Uterus (tissue), 4 donors: Measurements from ENCODE around the gene DTD1. TPM values are rescaled to one million over a fixed set of nuclear protein-coding genes. Genes with fewer than 3 reads are reported as not detected.

Experiments
- DNase-seq, 2 donors: peaks; one replicate each; pipeline ENCODE4 v3.0.0-alpha.2; 2019 to 2020
- H3K27ac ChIP-seq, 2 donors: fragments of 200-600 bp; sonication (generic); 1 replicate in 1 of 2; 2 replicates in 1 of 2; pipeline ENCODE4 v1.5.1; 2016 to 2018
- H3K27me3 ChIP-seq, 2 donors: fragments of 200-600 bp; sonication (generic); one replicate each; pipeline ENCODE4 v1.5.1; 2018 to 2019; ENCODE audit warnings: control low read depth in 1 of 2
- H3K36me3 ChIP-seq, 2 donors: fragments of 200-600 bp; sonication (generic); one replicate each; pipeline ENCODE4 v1.5.1; 2019; ENCODE audit warnings: control low read depth in 1 of 2
- H3K4me1 ChIP-seq, 2 donors: fragments of 200-600 bp; sonication (generic); one replicate each; pipeline ENCODE4 v1.5.1; 2018 to 2019; ENCODE audit warnings: control low read depth in 1 of 2
- H3K4me3 ChIP-seq, 2 donors: fragments of 200-600 bp; sonication (generic); 1 replicate in 1 of 2; 2 replicates in 1 of 2; pipeline ENCODE4 v1.5.1; 2018 to 2019; ENCODE audit warnings: mild to moderate bottlenecking in 1 of 2
- H3K9me3 ChIP-seq, 2 donors: fragments of 200-600 bp; sonication (generic); one replicate each; pipeline ENCODE4 v1.5.1; 2019; ENCODE audit warnings: control low read depth in 1 of 2
- CTCF ChIP-seq, 4 experiments: fragments of 200-600 bp in 2 of 4; fragments of 450-650 bp in 2 of 4; sonication (generic) in 2 of 4; IDR thresholded peaks; one replicate each; pipeline ENCODE4 v1.5.1; 2016 to 2019; ENCODE audit warnings: antibody characterized with exemption in 4 of 4, mild to moderate bottlenecking in 2 of 4, moderate library complexity in 1 of 4
- POLR2A ChIP-seq, 2 donors: fragments of 450-650 bp; IDR thresholded peaks; one replicate each; pipeline ENCODE4 v1.6.1; 2016; ENCODE audit warnings: antibody characterized with exemption in 2 of 2, mild to moderate bottlenecking in 1 of 2, moderate library complexity in 1 of 2
- intact Hi-C: fragments of 100-400 bp; cut with DNase I; formaldehyde crosslinking; loops from one replicate; pipeline ENCODE4 v1.15.1; 2023; ENCODE audit warnings: low total_unique reads
- total RNA-seq, 4 donors: library from RNA; depleted of rRNA in 3 of 4; stranded (reverse); fragments of >200 nt in 3 of 4; gene quantifications; one replicate each; pipeline versions ENCODE4 v1.1.0 to v1.2.4, GENCODE V29; 2014 to 2023
- donor health status: DM: yes; HTN: yes; CAD: no.

DTD1 gene
- total RNA-seq, 4 donors from 2014 or later = 23.4 to 38.3 (median 30.7) TPM

DNA sequence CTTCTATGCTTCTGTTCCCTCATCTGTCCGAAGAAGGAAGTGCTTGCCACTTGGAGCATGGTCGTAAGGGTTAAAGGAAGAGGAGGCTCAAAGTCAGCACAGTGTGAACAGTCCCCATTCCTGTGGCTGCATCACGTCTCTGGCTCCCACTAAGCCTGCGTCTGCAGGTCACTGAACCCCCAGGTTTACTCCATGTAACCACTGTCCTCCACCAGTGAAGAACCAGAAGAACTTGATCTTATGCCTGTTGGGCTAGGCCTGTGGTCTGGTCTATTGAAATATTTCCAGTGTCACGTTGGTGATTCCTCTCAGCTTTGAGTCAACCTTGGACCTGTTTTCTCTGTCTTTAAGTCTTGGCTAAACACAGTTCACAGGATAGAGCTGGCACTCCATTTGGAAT, 179.8 kb downstream of the DTD1 start:
- intact Hi-C loops = no loop called here
- DNase-seq = no peak
- Histone ChIP-seq H3K4me3 (no peak overlapping the region), H3K36me3 (peaks cover 0 to 5% of the 10 kb centered on the region in 2 donors), H3K27ac (no peak overlapping the region), H3K27me3 (no peaks in the 10 kb centered on the region), H3K4me1 (no peaks in the 10 kb centered on the region), H3K9me3 (no peaks in the 10 kb centered on the region)
- no peak for TF ChIP-seq CTCF (IDR thresholded peaks at IDR 0.05)
- TF ChIP-seq POLR2A (IDR thresholded peaks at IDR 0.05) = no peak

DNA sequence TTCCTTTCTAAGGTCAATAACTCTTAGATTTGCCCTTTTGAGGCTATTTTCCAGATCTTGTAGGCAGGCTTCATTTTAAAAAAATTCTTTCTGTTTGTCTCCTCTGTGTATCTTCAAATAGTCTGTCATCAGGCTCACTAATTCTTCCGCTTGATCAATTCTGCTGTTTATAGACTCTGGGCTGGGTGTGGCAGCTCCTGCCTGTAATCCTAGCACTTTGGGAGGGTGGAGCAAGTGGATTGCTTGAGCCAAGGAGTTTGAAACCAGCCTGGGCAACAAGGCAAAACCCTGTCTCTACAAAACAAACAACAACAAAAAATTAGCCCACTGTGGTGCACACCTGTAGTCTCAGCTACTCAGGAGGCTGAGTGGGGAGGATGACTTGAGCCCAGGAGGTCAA, 185.7 kb downstream of the DTD1 start:
- no peak overlapping the region for H3K4me3 ChIP-seq
- H3K36me3 ChIP-seq = peaks cover 0 to 5% of the 10 kb centered on the region in 2 donors
- no peak overlapping the region for H3K27ac ChIP-seq
- no peak for DNase-seq
- no peaks in the 10 kb centered on the region for H3K27me3 ChIP-seq
- intact Hi-C loops = no loop called here
- no peaks in the 10 kb centered on the region for H3K4me1 ChIP-seq
- no peak for TF ChIP-seq CTCF (IDR thresholded peaks at IDR 0.05)
- TF ChIP-seq POLR2A (IDR thresholded peaks at IDR 0.05) = no peak
- H3K9me3 ChIP-seq = no peaks in the 10 kb centered on the region

DNA sequence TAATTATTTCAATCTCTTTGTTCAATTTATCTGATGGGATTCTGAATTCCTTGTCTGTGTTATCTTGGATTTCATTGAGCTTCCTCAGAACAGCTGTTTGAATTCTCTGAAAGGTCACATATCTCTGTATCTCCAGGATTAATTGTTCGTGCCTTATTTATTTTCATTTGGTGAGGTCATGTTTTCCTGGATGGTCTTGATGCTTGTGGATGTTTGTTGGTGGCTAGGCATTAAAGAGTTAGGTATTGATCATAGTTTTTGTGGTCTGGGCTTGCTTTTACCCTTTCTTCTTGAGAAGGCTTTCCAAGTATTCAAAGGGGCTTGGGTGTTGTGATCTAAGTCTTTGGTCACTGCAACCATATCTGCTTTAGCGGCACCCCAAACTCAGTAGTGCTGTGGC, 186.4 kb downstream of the DTD1 start:
- TF ChIP-seq CTCF (IDR thresholded peaks at IDR 0.05) (no peak), POLR2A (IDR thresholded peaks at IDR 0.05) (no peak)
- Histone ChIP-seq H3K27me3 (no peaks in the 10 kb centered on the region), H3K4me1 (no peaks in the 10 kb centered on the region), H3K36me3 (peaks cover 0 to 5% of the 10 kb centered on the region in 2 donors), H3K27ac (no peak overlapping the region), H3K4me3 (no peak overlapping the region), H3K9me3 (no peaks in the 10 kb centered on the region)
- intact Hi-C loops = no loop called here
- DNase-seq = no peak

DNA sequence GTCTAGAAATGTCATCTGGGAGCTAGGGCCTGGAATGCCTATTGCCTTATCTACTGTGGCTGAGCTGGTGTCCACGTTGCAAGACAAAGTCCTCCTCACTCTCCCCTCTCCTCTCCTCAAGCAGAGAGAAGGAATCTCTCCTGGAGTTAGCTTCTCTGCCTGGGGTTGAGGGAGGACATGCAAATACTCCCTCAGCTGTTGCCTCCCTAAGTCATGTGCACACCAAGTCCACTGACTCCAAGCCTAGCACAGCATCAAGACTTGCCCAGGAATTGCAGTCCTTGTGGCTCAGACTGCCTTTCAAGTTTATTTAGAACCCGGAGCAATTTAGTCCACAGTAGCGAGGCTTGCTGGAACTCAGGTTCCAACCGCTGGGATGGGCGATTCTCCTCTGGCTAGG, 187.8 kb downstream of the DTD1 start:
- Histone ChIP-seq H3K27ac (peak overlapping the region in 1 of 2 donors; percentile 10), H3K4me3 (no peak overlapping the region), H3K4me1 (no peaks in the 10 kb centered on the region), H3K36me3 (peaks cover 0 to 5% of the 10 kb centered on the region in 2 donors), H3K27me3 (no peaks in the 10 kb centered on the region), H3K9me3 (no peaks in the 10 kb centered on the region)
- TF ChIP-seq POLR2A (IDR thresholded peaks at IDR 0.05) = no peak
- TF ChIP-seq CTCF (IDR thresholded peaks at IDR 0.05) = no peak
- intact Hi-C loops = no loop called here
- no peak for DNase-seq

- no peak for DNase-seq
- Histone ChIP-seq H3K36me3 (no peaks in the 10 kb centered on the region), H3K27me3 (no peaks in the 10 kb centered on the region), H3K27ac (no peak overlapping the region), H3K9me3 (no peaks in the 10 kb centered on the region), H3K4me1 (no peaks in the 10 kb centered on the region), H3K4me3 (no peak overlapping the region)
- intact Hi-C loops = no loop called here
- TF ChIP-seq POLR2A (IDR thresholded peaks at IDR 0.05) (no peak), CTCF (IDR thresholded peaks at IDR 0.05) (no peak)
Observed at GRCh38 chr20:18778690-18779392, 191.0 kb downstream of the DTD1 start.
